Measurements from ENCODE around the gene SCAP. TPM values are rescaled to one million over a fixed set of nuclear protein-coding genes. Genes with fewer than 3 reads are reported as not detected.

Gene SCAP
- total RNA-seq, 1 donor from 2014 or later, result 67.4 TPM

- H3K36me3 ChIP-seq (ENCODE audit: control insufficient read depth, insufficient read depth, low read length), result peaks cover 3% of the 10 kb centered on the region
- TF ChIP-seq, protein P1, sequence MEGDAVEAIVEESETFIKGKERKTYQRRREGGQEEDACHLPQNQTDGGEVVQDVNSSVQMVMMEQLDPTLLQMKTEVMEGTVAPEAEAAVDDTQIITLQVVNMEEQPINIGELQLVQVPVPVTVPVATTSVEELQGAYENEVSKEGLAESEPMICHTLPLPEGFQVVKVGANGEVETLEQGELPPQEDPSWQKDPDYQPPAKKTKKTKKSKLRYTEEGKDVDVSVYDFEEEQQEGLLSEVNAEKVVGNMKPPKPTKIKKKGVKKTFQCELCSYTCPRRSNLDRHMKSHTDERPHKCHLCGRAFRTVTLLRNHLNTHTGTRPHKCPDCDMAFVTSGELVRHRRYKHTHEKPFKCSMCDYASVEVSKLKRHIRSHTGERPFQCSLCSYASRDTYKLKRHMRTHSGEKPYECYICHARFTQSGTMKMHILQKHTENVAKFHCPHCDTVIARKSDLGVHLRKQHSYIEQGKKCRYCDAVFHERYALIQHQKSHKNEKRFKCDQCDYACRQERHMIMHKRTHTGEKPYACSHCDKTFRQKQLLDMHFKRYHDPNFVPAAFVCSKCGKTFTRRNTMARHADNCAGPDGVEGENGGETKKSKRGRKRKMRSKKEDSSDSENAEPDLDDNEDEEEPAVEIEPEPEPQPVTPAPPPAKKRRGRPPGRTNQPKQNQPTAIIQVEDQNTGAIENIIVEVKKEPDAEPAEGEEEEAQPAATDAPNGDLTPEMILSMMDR (IDR thresholded peaks at IDR 0.05; ENCODE audit: insufficient read depth, low read length, poor library complexity, severe bottlenecking), result no peak
- H3K27me3 ChIP-seq (ENCODE audit: control insufficient read depth, insufficient read depth, low read length), result no peaks in the 10 kb centered on the region
- DNase-seq (ENCODE audit: low read depth), result no peak
- no peak overlapping the region for H3K4me3 ChIP-seq (ENCODE audit: low read depth, low read length)
These were observed 62.8 kb downstream of the SCAP start for GRCh38 chr3:47412842-47413520.

DNA sequence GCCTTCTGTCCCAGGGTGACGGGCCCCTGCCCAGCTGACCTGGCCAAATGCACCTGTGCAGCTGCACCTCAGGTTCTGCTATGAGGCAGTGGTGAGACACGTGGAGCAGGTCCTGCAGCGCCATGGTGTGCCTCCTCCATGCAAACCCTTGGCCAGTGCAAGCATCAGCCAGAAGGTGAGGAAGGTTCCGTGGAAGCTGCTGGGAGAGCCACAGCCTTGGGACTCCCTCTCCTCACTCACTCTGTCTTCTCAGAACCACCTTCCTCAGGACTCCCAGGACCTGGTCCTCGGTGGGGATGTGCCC lies 63.3 kb downstream of the SCAP start:
- TF ChIP-seq, protein P1 (IDR thresholded peaks at IDR 0.05; ENCODE audit: insufficient read depth, low read length, poor library complexity, severe bottlenecking), result no peak
- DNase-seq (ENCODE audit: low read depth), result no peak
- no peak overlapping the region for H3K4me3 ChIP-seq (ENCODE audit: low read depth, low read length)
- H3K36me3 ChIP-seq (ENCODE audit: control insufficient read depth, insufficient read depth, low read length), result peaks cover 3% of the 10 kb centered on the region
- H3K27me3 ChIP-seq (ENCODE audit: control insufficient read depth, insufficient read depth, low read length), result no peaks in the 10 kb centered on the region

GRCh38 chr3:47411696-47412452 lies 63.9 kb downstream of the SCAP start:
- Histone ChIP-seq H3K27me3 (ENCODE audit: control insufficient read depth, insufficient read depth, low read length) (no peaks in the 10 kb centered on the region), H3K4me3 (ENCODE audit: low read depth, low read length) (no peak overlapping the region), H3K36me3 (ENCODE audit: control insufficient read depth, insufficient read depth, low read length) (peaks cover 5% of the 10 kb centered on the region)
- TF ChIP-seq, protein P1 (IDR thresholded peaks at IDR 0.05; ENCODE audit: insufficient read depth, low read length, poor library complexity, severe bottlenecking), result no peak
- DNase-seq (ENCODE audit: low read depth), result no peak

- peaks cover 5% of the 10 kb centered on the region for H3K36me3 ChIP-seq (ENCODE audit: control insufficient read depth, insufficient read depth, low read length)
- no peaks in the 10 kb centered on the region for H3K27me3 ChIP-seq (ENCODE audit: control insufficient read depth, insufficient read depth, low read length)
- H3K4me3 ChIP-seq (ENCODE audit: low read depth, low read length), result no peak overlapping the region
- TF ChIP-seq, protein P1 (IDR thresholded peaks at IDR 0.05; ENCODE audit: insufficient read depth, low read length, poor library complexity, severe bottlenecking), result no peak
- no peak for DNase-seq (ENCODE audit: low read depth)
These were observed 64.7 kb downstream of the SCAP start for GRCh38 chr3:47410801-47411646.

DNA sequence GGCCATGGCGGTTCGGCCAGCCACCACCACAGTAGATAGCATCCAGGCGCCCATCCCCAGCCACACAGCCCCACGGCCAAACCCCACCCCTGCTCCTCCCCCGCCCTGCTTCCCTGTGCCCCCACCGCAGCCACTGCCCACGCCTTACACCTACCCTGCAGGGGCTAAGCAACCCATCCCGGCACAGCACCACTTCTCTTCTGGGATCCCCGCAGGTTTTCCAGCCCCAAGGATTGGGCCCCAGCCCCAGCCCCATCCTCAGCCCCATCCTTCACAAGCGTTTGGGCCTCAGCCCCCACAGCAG lies 65.4 kb downstream of the SCAP start:
- H3K36me3 ChIP-seq (ENCODE audit: control insufficient read depth, insufficient read depth, low read length), result peaks cover 5% of the 10 kb centered on the region
- TF ChIP-seq, protein P1 (IDR thresholded peaks at IDR 0.05; ENCODE audit: insufficient read depth, low read length, poor library complexity, severe bottlenecking), result no peak

More for the DNA sequence above, 65.4 kb downstream of the SCAP start:
- no peak for DNase-seq (ENCODE audit: low read depth)
- Histone ChIP-seq H3K4me3 (ENCODE audit: low read depth, low read length) (no peak overlapping the region), H3K27me3 (ENCODE audit: control insufficient read depth, insufficient read depth, low read length) (no peaks in the 10 kb centered on the region)
